SW 1271 (cell line): ENCODE measurements around the gene TTC38.
"Not testable (repeated sequence)": the region's sequence is repeated elsewhere in the genome, so short reads cannot be mapped to it uniquely, and the experiment has no call there.

ENCODE experiments used
- DNase-seq, 2 experiments: peaks; one replicate each; lab custom pipeline; 2025; lab: John Stamatoyannopoulos, UW

TTC38 gene

DNA sequence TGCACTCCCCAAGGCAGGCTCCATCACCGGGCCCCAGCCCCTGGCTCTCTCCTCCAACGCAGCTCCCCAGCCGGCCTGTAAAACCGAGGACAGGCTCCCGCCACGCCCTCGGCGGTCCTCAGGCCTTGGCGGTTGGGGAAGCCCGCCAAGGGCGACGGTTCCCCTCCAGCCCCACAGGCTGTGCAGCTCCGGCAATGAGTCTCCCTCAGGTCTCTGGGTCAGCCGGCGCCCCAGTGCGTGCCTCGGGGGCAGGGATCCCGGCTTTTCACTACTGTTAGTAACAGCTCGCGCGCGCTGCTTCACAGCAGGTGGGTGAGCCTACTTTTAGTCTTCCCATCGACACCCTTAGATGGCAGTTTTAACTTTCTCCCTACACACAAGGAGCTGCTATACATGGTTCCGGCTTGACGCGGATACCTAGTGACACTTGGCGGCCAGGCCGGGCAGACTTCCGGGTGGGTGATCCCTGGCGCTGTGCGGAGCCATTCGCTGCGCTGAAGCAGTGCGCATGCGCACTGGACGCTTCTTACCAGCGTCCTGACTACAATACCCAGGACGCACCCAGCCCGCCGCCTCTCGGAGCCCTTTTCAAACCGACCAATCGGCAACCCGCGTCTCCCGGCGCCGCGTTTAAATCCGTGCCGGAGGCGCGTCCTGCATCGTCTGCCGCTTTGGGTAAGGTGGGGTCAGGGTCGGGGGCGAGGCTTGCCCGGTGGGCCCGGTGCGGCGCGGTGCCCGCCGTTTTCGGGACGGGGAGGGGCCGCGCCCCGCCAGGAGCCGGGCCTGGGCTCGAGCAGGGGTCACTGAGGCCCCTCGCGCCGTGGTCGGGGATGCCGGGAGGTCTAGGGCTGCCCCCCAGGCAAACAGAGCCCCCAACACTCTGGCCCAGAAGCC is 28.7 kb downstream of the TTC38 start, which contains the start of gene GTSE1:
TSS of gene GTSE1 (plus strand) at position 614 of the 894 bp plus-strand sequence. CDS start 531 bp downstream, outside the sequence.
- peak; percentile 83 to 92 for DNase-seq

DNA sequence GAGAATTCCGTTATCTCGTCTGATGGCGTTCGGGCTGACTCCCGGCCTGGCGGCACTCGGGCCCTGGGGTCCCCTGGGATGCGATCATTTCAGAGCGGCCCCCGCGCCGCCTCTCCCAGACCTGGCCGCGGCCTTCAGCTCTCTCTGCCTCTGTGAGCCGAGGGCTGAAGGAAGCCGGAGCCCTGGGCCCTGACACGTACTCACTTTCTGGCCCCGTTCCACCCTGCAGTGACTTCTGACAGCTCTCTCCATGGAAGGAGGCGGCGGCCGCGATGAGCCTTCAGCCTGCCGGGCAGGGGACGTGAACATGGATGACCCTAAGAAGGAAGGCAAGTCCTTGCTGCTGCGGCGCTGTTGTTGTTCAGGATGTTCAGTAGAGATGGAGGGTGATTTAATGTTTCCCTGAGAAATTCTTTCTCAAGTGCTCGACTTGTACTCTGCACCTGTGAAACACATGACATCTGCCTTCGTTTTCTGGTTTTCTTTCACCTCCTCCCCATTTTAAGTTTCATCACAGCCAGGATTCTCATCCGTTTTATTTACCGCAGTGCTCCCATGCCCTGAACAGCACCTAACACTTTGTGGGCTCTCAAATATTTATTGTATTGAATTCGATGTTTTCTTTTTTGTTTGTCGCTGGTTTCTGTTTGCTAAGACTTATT is 29.5 kb downstream of the TTC38 start:
- DNase-seq, result peak in 1 of 2 experiments; percentile 23

DNA sequence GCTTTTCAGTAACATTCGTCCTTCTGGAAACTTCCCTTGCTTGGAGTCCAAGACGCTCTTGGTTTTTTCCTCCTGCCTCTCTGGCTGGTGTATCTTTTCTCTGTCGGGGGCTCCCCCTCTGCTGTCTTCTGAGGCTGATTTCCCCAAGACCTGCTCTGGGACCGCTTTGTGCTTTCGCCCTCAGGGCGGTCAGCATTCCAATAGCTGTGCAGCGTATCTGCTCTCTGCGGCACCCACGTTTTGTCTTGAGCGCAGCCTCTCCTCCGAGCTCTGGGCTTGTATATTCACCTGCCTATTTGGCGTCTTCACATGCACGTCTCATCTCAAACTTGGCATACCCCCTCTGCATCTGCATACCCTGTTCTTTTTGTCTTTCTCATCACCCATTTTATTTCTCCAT is 31.3 kb downstream of the TTC38 start:
- no peak for DNase-seq

DNA sequence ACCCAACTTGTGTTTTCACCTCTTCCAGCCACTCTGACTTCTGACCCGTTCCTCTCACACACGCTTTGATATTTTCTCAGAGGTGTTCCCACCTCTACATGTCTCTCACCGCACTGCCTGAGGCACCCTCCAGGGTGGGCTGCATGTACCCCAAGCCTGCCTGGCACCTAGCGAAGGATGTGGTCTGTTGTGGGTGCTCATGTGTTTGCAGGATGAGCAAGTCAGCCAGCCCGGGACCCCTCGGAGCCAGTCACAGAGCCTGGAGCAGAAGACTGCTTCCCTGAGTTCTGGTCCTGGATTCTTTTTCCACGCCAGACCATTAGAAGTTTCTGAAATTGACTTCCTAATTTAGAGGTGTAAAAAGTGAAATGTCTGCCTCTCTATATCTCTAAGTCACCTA is 32.7 kb downstream of the TTC38 start:
- no peak for DNase-seq

DNA sequence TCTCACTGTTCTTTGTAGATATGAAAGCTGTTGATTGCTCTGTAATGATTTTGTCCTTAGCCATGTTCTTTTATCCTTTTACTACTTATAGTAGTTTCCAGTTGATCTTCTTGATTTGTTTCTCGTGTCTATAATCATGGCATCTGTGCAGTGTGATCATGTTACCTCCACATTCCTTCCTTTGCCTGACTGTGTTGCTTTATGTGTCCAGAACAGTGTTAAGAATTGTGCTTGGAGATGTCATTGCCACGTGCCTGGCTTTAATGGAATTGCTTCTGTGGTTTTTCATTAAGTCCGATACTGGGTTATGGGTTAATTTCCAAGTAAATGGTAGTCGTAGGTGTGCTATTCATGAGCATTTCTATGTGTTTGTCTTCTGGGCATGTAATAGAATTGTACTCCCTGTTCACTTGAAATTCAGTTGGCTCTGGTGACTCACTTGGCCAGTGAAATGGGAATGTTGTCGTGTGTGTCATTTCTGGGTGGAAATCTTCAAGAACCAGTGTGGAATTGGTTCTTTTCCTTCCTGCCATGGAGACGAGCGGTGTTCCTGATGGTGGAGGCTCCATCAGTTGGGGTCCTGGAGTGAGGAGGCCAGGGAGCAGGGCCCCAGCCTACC is 35.6 kb downstream of the TTC38 start:
- DNase-seq, result no peak

DNA sequence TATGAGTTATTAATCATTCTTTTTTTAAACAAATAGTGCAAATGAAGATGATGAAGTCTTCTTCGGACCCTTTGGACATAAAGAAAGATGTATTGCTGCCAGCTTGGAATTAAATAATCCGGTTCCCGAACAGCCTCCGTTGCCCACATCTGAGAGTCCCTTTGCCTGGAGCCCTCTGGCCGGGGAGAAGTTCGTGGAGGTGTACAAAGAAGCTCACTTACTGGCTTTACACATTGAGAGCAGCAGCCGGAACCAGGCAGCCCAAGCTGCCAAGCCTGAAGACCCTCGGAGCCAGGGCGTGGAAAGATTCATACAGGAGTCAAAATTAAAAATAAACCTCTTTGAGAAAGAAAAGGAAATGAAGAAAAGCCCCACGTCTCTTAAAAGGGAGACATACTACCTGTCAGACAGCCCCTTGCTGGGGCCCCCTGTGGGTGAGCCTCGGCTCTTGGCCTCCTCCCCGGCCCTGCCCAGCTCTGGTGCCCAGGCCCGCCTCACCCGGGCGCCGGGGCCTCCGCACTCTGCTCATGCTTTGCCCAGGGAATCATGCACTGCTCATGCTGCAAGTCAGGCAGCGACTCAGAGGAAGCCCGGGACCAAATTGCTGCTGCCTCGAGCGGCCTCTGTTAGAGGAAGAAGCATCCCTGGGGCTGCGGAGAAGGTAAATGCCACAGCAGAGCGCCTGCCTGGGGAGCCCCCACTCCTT is 40.6 kb downstream of the TTC38 start:
- DNase-seq, result no peak

DNA sequence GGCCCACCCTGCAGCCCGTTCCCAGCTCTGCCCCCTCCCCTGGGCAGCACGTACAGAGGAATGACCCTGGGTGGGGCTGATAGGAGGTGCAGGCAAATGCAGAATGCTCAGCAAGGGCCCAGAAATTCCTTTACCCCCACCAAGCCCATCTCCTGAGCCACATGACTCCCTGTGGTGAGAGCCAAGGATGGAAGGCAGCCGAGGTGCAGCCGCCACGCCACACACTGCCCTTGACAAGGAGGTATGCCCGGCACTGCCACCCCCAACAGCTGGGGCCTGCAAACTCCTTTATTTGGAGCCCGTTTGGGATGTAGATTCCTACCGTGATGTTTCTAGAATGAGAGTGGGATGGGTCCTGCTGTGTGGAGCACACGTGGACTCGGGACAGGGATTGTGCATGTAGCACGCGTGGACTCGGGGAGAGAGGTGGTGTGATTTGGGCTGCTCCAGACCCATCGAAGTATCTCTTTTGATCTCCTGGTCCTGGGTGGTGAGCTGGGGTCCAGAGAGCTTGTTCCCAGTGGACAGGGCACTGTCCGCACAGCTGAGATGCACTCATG is 41.8 kb downstream of the TTC38 start:
- DNase-seq, result no peak

DNA sequence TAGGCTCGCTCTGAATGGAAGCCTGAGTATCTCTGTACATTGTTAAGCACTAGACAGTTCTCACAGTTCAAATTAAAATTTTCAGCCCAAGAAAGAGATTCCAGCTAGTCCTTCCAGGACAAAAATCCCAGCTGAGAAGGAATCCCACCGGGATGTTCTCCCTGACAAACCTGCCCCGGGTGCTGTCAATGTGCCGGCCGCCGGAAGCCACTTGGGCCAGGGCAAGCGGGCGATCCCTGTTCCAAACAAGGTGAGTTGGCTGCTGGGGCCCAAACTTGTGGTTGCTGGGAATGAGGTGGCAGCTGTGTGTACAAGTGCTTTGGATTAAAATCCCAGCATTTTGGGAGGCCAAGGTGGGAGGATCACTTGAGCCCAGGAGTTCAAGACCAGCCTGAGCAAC is 44.2 kb downstream of the TTC38 start:
- DNase-seq, result no peak

DNA sequence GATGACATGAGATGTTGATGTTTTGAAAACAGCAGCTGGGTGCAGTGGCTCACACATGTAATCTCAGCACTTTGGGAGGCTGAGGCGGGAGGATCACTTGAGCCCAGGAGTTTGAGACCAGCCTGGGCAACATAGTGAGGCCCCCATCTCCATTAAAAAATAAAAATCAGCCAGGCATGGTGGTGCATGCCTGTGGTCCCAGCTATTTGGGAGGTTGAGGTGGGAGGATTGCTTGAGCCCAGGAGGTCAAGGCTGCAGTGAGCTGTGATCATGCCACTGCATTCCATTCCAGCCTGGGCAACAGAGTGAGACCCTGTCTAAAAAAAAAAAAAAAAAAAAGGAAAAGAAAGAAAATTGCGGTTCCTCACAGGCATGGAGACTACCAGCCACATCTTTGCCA is 45.0 kb downstream of the TTC38 start:
- DNase-seq, result not testable (repeated sequence)

DNA sequence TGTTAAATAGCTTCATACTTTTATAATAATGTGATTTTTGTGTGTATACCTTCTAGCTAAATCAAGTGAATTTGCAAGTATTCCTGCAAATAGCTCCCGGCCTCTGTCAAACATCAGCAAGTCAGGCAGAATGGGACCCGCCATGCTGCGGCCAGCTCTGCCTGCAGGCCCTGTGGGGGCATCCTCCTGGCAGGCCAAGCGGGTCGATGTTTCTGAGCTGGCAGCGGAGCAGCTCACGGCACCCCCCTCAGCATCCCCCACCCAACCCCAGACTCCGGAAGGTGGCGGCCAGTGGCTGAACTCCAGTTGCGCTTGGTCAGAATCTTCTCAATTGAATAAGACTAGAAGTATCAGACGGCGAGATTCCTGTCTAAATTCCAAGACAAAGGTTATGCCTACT is 48.2 kb downstream of the TTC38 start:
- DNase-seq, result no peak

DNA sequence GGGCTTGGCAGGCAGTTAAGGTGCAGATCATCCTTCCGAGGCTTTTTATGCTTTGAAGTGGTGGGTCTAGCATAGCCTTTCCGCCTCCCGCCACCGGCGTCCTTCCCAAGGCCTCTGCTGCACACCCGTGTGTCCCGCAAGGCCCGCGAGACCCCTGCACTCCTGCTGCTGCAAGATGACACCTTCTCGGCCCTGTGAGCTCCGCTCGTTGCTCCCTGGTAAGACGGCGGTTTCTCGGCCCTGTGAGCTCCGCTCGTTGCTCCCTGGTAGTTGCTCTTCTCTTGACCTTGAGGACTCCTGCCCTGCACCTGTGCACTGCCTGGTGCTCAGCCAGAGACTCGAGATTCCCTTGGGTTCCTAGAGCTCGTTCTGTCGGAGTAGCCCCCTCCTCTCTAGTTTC is 49.8 kb downstream of the TTC38 start:
- no peak for DNase-seq

DNA sequence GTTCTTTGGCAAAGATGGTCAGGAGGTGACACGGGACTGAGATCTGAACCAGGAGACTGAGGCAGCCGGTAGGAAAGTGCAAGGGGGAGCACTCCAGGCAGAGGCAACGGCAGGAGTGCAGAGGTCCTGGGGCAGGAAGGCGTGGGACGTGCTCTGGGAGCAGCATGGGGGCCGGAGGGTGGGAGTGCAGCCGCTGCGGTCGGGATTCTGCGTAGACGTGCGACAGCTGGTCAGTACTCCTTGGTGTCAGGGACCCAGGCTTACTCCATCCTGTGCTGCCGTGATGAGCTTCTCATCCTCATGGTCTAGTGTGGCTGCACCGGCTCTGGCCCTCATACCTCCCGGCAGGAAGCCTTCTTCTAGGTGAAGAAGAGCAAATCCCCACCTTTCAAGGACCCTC is 50.8 kb downstream of the TTC38 start:
- DNase-seq, result no peak

DNA sequence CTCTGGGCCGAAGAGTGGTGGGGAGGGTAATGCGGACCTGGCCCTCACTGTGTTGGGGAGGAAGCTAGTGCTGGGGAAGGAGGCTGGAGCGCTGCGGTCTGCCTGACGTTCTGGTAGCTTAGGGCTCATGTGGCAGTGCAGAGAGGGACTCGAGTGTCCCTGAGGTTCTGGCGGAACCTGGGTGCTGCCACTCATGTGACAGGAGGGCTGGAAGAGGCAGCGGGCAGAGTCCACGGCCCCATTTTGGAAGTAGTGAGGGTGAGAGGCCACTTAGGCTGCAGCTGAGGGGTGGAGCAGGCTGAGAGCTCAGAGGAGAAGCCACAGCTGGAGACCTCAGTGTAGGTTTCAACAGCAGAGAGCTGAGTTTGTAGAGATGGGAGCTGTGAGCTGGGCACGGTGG is 51.5 kb downstream of the TTC38 start:
- DNase-seq, result no peak

DNA sequence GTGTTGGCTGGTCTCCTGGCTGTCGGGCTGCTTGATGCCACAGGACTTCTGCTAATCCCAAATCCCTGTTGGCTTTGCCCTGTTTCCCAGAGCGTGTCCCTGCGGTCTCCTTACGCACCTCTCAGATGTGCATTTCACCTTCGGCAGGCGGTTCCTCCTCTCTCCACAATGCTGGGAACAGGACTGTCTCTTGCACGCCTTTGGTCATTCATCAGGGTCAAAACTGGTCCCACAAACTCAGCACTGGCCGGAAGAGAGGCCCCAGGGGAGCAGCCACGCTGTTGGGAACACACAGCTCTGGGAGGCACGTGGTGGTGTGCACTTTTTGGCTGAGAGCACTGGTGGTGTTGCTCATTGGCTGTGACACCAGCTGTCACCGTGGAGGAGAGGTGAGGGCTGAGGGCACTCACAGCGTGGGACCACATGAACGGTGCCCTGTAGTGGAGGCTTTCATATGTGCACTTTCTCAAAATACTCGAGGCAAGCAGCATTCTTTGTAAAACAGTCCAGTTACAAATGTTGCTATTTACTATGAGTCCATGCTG is 52.4 kb downstream of the TTC38 start:
- DNase-seq, result no peak

DNA sequence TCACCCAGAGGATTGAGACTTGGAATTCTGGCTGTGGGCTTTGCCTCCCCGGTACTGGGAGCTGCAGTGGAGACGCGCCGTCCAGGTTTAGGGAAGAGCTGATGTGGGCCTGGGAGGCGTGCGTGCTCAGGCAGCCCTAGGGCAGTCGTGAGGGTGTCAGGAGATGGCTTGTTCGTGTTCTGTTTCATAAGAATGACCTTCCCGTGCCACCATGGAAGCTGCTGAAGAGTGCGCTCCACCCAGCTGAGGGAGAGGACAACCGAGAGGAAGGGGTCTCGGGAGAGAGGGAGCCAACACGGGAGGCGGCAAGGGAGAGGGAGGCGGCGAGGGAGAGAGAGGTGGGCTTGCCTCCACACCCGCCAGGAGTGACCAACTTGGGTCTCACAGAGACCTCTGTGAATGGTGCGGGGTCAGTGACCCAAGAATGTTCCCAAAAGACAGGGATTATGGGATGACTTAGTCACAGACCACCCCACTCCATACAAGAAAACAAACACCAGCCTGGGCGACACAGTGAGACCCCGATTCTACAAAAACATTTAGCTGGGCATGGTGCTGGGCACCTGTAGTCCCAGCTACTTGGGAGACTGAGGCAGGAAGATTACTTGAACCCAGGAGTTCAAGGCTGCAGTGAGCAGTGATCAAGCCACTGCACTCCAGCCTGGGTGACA is 53.0 kb downstream of the TTC38 start:
- no peak for DNase-seq

DNA sequence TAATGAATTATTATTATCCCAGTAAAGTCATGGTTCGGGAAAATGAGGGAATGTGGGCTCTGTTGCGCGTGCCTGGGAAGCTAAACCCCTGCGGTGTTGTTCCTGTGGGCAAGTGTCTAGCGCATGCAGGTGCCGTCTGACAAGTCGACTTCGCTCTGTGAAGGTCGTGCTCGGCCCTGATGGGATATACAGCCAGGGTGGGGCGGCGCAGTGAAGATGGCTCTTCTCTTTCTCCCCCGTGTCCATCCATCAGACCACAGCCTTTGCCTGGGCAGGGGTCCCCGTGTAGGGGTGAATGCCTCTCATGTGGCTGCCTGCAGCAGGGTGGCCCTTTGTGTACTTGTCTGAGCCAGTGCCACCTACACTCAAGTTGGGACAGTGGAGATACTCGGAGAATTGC is 54.9 kb downstream of the TTC38 start:
- no peak for DNase-seq

DNA sequence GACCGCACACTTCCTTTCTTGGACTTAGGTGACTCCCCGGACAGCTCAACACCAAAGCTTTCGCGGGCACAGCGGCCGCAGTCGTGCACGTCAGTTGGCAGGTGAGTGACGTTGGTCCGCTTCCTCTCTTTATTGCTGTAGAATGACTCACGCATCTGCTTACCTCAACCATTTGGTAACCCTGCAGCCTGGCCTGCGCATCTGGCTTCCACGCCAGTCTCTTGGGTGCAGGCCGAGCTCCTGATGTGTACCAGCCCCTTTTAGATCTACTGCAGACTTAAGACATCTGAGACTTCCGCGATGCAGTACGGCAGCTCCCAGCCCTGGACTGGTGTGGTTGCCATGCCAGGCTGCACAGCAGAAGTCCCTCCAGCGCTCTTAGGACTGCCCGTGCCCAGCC is 55.4 kb downstream of the TTC38 start:
- DNase-seq, result no peak

DNA sequence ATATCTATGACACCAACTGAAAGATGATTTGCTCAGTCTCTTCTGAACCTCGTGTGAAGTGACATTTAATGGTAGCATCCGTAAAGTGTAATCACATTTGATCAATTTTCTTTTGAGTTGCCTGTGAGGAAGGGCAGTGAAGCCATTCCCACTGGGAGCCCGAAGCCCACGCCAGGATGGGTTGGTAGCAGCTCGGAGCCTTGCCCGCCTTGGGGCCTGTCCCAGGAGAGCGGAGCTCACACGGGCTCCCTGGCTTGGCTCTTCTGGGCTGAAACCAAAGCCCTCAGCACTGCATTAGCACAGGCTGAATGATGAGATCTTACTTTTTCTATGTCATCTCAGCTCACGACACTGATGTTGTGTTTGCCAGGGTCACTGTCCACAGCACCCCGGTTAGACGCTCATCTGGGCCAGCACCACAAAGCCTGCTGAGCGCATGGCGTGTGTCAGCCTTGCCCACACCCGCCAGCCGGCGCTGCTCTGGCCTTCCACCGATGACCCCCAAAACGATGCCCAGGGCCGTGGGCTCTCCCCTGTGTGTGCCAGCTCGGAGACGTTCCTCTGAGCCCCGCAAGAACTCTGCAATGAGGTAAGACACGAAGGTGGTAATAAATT is 58.4 kb downstream of the TTC38 start:
- no peak for DNase-seq

DNA sequence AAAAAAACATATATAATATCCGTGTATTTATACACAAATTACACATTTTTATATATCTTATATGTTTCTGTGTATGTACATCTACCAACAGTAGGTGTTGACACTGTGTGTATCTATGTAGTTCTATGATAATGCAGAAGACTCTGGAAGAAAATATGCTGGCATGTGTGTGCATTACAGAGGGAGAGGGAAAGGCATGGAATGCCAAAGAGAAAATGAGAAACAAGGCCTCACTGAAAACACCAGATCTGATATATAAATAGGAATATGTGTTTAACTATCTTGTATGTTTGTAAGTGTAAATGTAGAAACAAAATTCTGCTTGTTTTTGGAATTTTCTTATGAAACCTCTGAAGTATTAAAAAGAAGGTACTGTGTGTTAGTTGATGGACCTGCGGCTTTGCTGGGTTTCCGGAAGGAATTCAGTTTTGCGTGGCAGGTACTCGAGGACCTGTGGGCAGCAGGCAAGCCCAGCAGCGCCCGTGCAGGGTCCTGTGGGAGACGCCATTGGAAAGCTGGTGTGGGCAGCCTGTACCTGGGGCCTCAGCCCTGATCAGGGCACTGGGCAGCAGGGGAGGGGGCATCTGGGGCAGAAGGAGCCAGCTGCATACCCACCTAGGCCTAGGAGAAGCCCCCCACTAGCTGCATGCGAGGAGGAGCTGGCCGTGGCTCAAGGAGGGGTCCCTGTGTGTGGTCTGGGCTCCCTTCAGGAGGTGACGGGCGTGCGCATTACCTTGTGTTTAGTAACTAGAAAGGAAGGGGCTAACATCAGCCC is 60.1 kb downstream of the TTC38 start:
- DNase-seq, result no peak

DNA sequence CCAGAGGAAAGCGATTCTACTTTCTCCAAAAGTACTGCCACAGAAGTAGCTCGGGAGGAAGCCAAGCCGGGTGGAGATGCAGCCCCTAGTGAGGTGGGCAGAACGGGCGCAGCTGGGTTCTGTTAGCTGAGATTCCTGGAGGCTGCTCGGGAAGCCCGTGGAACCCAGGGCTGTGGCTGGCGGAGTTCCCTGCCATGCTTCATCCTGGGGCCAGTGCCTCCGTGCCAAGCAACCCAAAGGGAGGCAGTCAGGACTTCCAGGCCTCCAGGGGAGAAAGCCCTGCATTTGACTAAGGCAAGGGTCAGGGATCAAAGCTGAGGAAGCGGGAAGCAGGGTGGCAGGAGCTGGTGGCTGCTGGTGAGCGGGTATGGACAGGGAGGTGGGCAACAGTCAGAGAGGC is 61.0 kb downstream of the TTC38 start:
- no peak for DNase-seq
